DOHH2 (cell line): ENCODE measurements around the gene SNTA1.
"Not testable (repeated sequence)": the region's sequence is repeated elsewhere in the genome, so short reads cannot be mapped to it uniquely, and the experiment has no call there.

Experiments used
- CTCF ChIP-seq: fragments of 200-600 bp; sonication (generic); IDR thresholded peaks from one replicate; pipeline ENCODE4 v1.5.1; 2014; ENCODE audit warnings: antibody characterized with exemption, mild to moderate bottlenecking, low read depth, low read length; ENCODE audit not compliant: poor library complexity, severe bottlenecking
- EZH2phosphoT487 ChIP-seq: fragments of 200-600 bp; sonication (generic); IDR thresholded peaks from 2 replicates; pipeline ENCODE4 v1.6.1; 2017; ENCODE audit warnings: borderline replicate concordance, mild to moderate bottlenecking, antibody characterized with exemption, low read length, moderate library complexity, mixed read lengths

- not testable (repeated sequence) for TF ChIP-seq CTCF, EZH2phosphoT487
Observed at GRCh38 chr20:33464759-33465158, 21.2 kb upstream of the SNTA1 start.
